ENCODE measurements around the gene WDR70. TPM values are rescaled to one million over a fixed set of nuclear protein-coding genes. Genes with fewer than 3 reads are reported as not detected.

WDR70 gene
- total RNA-seq, 2 donors from 2014 or later: 34.2 to 36.1 TPM

GRCh38 chr5:37660319-37660718 is 281.2 kb downstream of the WDR70 start:
- H3K27ac Mint-ChIP-seq: no peak overlapping the region
- H3K27me3 Mint-ChIP-seq (ENCODE audit: insufficient read depth): no peaks in the 10 kb centered on the region
- peaks cover 2% of the 10 kb centered on the region for H3K4me1 Mint-ChIP-seq
- Histone ChIP-seq H3K4me3 (ENCODE audit: low read length) (no peak overlapping the region), H3K9me3 (ENCODE audit: control insufficient read depth, low read length) (no peaks in the 10 kb centered on the region), H3K9ac (ENCODE audit: extremely low read depth, low read length, poor library complexity, severe bottlenecking) (no peak overlapping the region), H3K27ac (ENCODE audit: low read depth, low read length) (no peak overlapping the region), H3K4me1 (ENCODE audit: control insufficient read depth, insufficient read depth, low read length) (no peaks in the 10 kb centered on the region), H3K27me3 (ENCODE audit: control insufficient read depth, insufficient read depth, low read length, poor library complexity, severe bottlenecking) (no peaks in the 10 kb centered on the region), H3K36me3 (ENCODE audit: control insufficient read depth, insufficient read depth, low read length) (no peaks in the 10 kb centered on the region)
- no peak overlapping the region for H3K4me3 Mint-ChIP-seq
- H3K9me3 Mint-ChIP-seq: peaks cover 9% of the 10 kb centered on the region
- TF ChIP-seq CTCF (conservative IDR thresholded peaks at IDR 0.05): no peak
- DNase-seq: no peak
- no peaks in the 10 kb centered on the region for H3K36me3 Mint-ChIP-seq (ENCODE audit: low read depth)

- Mint-ChIP-seq H3K27me3 (ENCODE audit: insufficient read depth) (no peaks in the 10 kb centered on the region), H3K27ac (no peak overlapping the region), H3K36me3 (ENCODE audit: low read depth) (no peaks in the 10 kb centered on the region), H3K4me1 (peaks cover 2% of the 10 kb centered on the region), H3K9me3 (no peaks in the 10 kb centered on the region), H3K4me3 (no peak overlapping the region)
- no peak overlapping the region for H3K9ac ChIP-seq (ENCODE audit: extremely low read depth, low read length, poor library complexity, severe bottlenecking)
- no peaks in the 10 kb centered on the region for H3K4me1 ChIP-seq (ENCODE audit: control insufficient read depth, insufficient read depth, low read length)
- TF ChIP-seq CTCF (conservative IDR thresholded peaks at IDR 0.05): no peak
- no peak overlapping the region for H3K27ac ChIP-seq (ENCODE audit: low read depth, low read length)
- no peaks in the 10 kb centered on the region for H3K36me3 ChIP-seq (ENCODE audit: control insufficient read depth, insufficient read depth, low read length)
- no peak for DNase-seq
- no peak overlapping the region for H3K4me3 ChIP-seq (ENCODE audit: low read length)
- no peaks in the 10 kb centered on the region for H3K27me3 ChIP-seq (ENCODE audit: control insufficient read depth, insufficient read depth, low read length, poor library complexity, severe bottlenecking)
- H3K9me3 ChIP-seq (ENCODE audit: control insufficient read depth, low read length): no peaks in the 10 kb centered on the region
- WGBS, 2 experiments (ENCODE audit: insufficient coverage in 1 of 2, insufficient read length in 1 of 2): 83 to 100% methylated on average over 2 to 5 of the region's 5 CpGs
Observed at GRCh38 chr5:37661227-37661920, 282.3 kb downstream of the WDR70 start.

- Histone ChIP-seq H3K27ac (ENCODE audit: low read depth, low read length) (no peak overlapping the region), H3K4me3 (ENCODE audit: low read length) (no peak overlapping the region), H3K9ac (ENCODE audit: extremely low read depth, low read length, poor library complexity, severe bottlenecking) (no peak overlapping the region), H3K4me1 (ENCODE audit: control insufficient read depth, insufficient read depth, low read length) (no peaks in the 10 kb centered on the region), H3K27me3 (ENCODE audit: control insufficient read depth, insufficient read depth, low read length, poor library complexity, severe bottlenecking) (no peaks in the 10 kb centered on the region), H3K9me3 (ENCODE audit: control insufficient read depth, low read length) (no peaks in the 10 kb centered on the region), H3K36me3 (ENCODE audit: control insufficient read depth, insufficient read depth, low read length) (no peaks in the 10 kb centered on the region)
- H3K9me3 Mint-ChIP-seq: no peaks in the 10 kb centered on the region
- H3K36me3 Mint-ChIP-seq (ENCODE audit: low read depth): no peaks in the 10 kb centered on the region
- peaks cover 2% of the 10 kb centered on the region for H3K4me1 Mint-ChIP-seq
- H3K27ac Mint-ChIP-seq: no peak overlapping the region
- TF ChIP-seq CTCF (conservative IDR thresholded peaks at IDR 0.05): no peak
- H3K27me3 Mint-ChIP-seq (ENCODE audit: insufficient read depth): no peaks in the 10 kb centered on the region
- DNase-seq: no peak
- no peak overlapping the region for H3K4me3 Mint-ChIP-seq
- WGBS, 2 experiments (ENCODE audit: insufficient coverage in 1 of 2, insufficient read length in 1 of 2): 89 to 92% methylated on average over 2 of the region's 2 CpGs
Observed at GRCh38 chr5:37661951-37662350, 282.8 kb downstream of the WDR70 start.
